GM12873 (cell line): ENCODE data around the gene MAP2K2.

Source experiments
- CTCF ChIP-seq: IDR thresholded peaks from 2 replicates; pipeline ENCODE4 v1.5.1; 2012; ENCODE audit warnings: low read depth, mild to moderate bottlenecking, moderate library complexity, low read length, control low read depth; ENCODE audit not compliant: insufficient read depth; ENCODE audit errors: missing control alignments

The MAP2K2 gene

GRCh38 chr19:4046362-4046691 is 77.6 kb downstream of the MAP2K2 start:
- no peak for TF ChIP-seq CTCF

- no peak for TF ChIP-seq CTCF
Measured at GRCh38 chr19:4045597-4046361, 78.1 kb downstream of the MAP2K2 start.

- TF ChIP-seq CTCF, result no peak
Measured at GRCh38 chr19:4044990-4045465, 78.9 kb downstream of the MAP2K2 start.

GRCh38 chr19:4043966-4044715 is 79.8 kb downstream of the MAP2K2 start:
- no peak for TF ChIP-seq CTCF

- no peak for TF ChIP-seq CTCF
Measured at GRCh38 chr19:4043401-4043800, 80.5 kb downstream of the MAP2K2 start.

- no peak for TF ChIP-seq CTCF
Measured at GRCh38 chr19:4042731-4043082, 81.2 kb downstream of the MAP2K2 start.

- no peak for TF ChIP-seq CTCF
Measured at GRCh38 chr19:4042064-4042730, 81.7 kb downstream of the MAP2K2 start.
